Erythroblast (primary cell): ENCODE measurements around the gene JAK2.
"Not testable (repeated sequence)": the region's sequence is repeated elsewhere in the genome, so short reads cannot be mapped to it uniquely, and the experiment has no call there.

Source experiments
- DNase-seq, 2 experiments: peaks; one replicate each; lab custom pipeline; 2025; lab: John Stamatoyannopoulos, UW
- GATA1 ChIP-seq: IDR thresholded peaks from 2 replicates; pipeline ENCODE4 v1.6.1; 2011; ENCODE audit warnings: low read depth, mild to moderate bottlenecking, control low read depth, low read length, moderate library complexity
- POLR2A ChIP-seq: IDR thresholded peaks from 2 replicates; pipeline ENCODE4 v1.6.1; 2011; ENCODE audit warnings: mild to moderate bottlenecking, low read length

The JAK2 gene

GRCh38 chr9:5041390-5042115 is 56.5 kb downstream of the JAK2 start:
- TF ChIP-seq POLR2A, result no peak
- peak in 1 of 2 experiments; percentile 5 for DNase-seq

- TF ChIP-seq GATA1, result no peak
- TF ChIP-seq POLR2A, result no peak
- no peak for DNase-seq
Measured at GRCh38 chr9:5042661-5043178, 57.6 kb downstream of the JAK2 start.

- no peak for TF ChIP-seq GATA1
- TF ChIP-seq POLR2A, result no peak
Measured at GRCh38 chr9:5043381-5043780, 58.3 kb downstream of the JAK2 start.

GRCh38 chr9:5044160-5044559 is 59.1 kb downstream of the JAK2 start:
- TF ChIP-seq GATA1, result no peak
- TF ChIP-seq POLR2A, result no peak
- no peak for DNase-seq

More at GRCh38 chr9:5043381-5043780, 58.3 kb downstream of the JAK2 start:
- peak in 1 of 2 experiments; percentile 5 for DNase-seq

GRCh38 chr9:5052838-5053237 is 67.8 kb downstream of the JAK2 start:
- DNase-seq, result no peak
- TF ChIP-seq POLR2A (no peak), GATA1 (no peak)

- TF ChIP-seq GATA1 (no peak), POLR2A (no peak)
- DNase-seq, result no peak
Measured at GRCh38 chr9:5062631-5063030, 77.6 kb downstream of the JAK2 start.

GRCh38 chr9:5072871-5073270 is 87.8 kb downstream of the JAK2 start:
- DNase-seq, result peak in 1 of 2 experiments; percentile 6
- no peak for TF ChIP-seq GATA1
- no peak for TF ChIP-seq POLR2A

- TF ChIP-seq POLR2A (no peak), GATA1 (no peak)
Measured at GRCh38 chr9:5073701-5074100, 88.6 kb downstream of the JAK2 start.

GRCh38 chr9:5085993-5086392 is 100.9 kb downstream of the JAK2 start:
- DNase-seq, result no peak
- TF ChIP-seq GATA1 (no peak), POLR2A (no peak)

More at GRCh38 chr9:5073701-5074100, 88.6 kb downstream of the JAK2 start:
- no peak for DNase-seq

GRCh38 chr9:5089737-5090136 is 104.7 kb downstream of the JAK2 start:
- no peak for DNase-seq
- TF ChIP-seq GATA1, result no peak
- TF ChIP-seq POLR2A, result no peak

- TF ChIP-seq GATA1, result no peak
- TF ChIP-seq POLR2A, result no peak
- DNase-seq, result no peak
Measured at GRCh38 chr9:5095795-5096194, 110.7 kb downstream of the JAK2 start.

- TF ChIP-seq GATA1 (no peak), POLR2A (no peak)
- no peak for DNase-seq
Measured at GRCh38 chr9:5099466-5099865, 114.4 kb downstream of the JAK2 start.

GRCh38 chr9:5101127-5101526 is 116.1 kb downstream of the JAK2 start:
- not testable (repeated sequence) for DNase-seq

- not testable (repeated sequence) for DNase-seq
Measured at GRCh38 chr9:5106517-5106916, 121.4 kb downstream of the JAK2 start.

- TF ChIP-seq GATA1 (no peak), POLR2A (no peak)
- no peak for DNase-seq
Measured at GRCh38 chr9:5110867-5111681, 126.0 kb downstream of the JAK2 start.
